Prostate gland (tissue), 2 donors: ENCODE measurements around the gene RABEPK. TPM values are rescaled to one million over a fixed set of nuclear protein-coding genes. Genes with fewer than 3 reads are reported as not detected.

ENCODE experiments used
- DNase-seq: peaks from one replicate; pipeline ENCODE4 v3.0.0-alpha.2; 2019; ENCODE audit warnings: low spot score
- H3K27ac ChIP-seq, 2 donors: fragments of 200-600 bp; sonication (generic); 2 replicates each; pipeline ENCODE4 v1.5.1; 2017 to 2019
- H3K27me3 ChIP-seq: fragments of 200-600 bp; sonication (generic); replicated peaks from 2 replicates; pipeline ENCODE4 v1.5.1; 2019; ENCODE audit not compliant: insufficient read depth
- H3K36me3 ChIP-seq, 2 donors: fragments of 200-600 bp; sonication (generic); 1 replicate in 1 of 2; 2 replicates in 1 of 2; pipeline versions ENCODE4 v1.5.1 to v1.8.1; 2017 to 2019
- H3K4me1 ChIP-seq: fragments of 200-600 bp; sonication (generic); replicated peaks from 2 replicates; pipeline ENCODE4 v1.5.1; 2019
- H3K4me3 ChIP-seq, 2 donors: fragments of 200-600 bp; sonication (generic); 2 replicates each; pipeline ENCODE4 v1.5.1; 2017 to 2019
- H3K9me3 ChIP-seq: fragments of 200-600 bp; sonication (generic); 2 replicates; pipeline ENCODE4 v1.5.1; 2017
- CTCF ChIP-seq, 4 experiments: fragments of 200-600 bp in 2 of 4; fragments of 450-650 bp in 2 of 4; sonication (generic) in 2 of 4; IDR thresholded peaks; 1 replicate in 3 of 4; 2 replicates in 1 of 4; pipeline ENCODE4 v1.5.1; 2016 to 2019; ENCODE audit warnings: antibody characterized with exemption in 4 of 4, mild to moderate bottlenecking in 2 of 4, moderate library complexity in 2 of 4
- POLR2A ChIP-seq: fragments of 450-650 bp; IDR thresholded peaks from one replicate; pipeline ENCODE4 v1.6.1; 2016; ENCODE audit warnings: antibody characterized with exemption, mild to moderate bottlenecking
- POLR2AphosphoS5 ChIP-seq: sonication (generic); formaldehyde crosslinking; IDR thresholded peaks from one replicate; pipeline ENCODE4 v1.6.1; 2017; ENCODE audit warnings: antibody characterized with exemption
- WGBS: methylation state at CpG from one replicate; pipeline ENCODE4 v1.1.5; 2018; 5-methylcytosine and 5-hydroxymethylcytosine counted together
- intact Hi-C: fragments of 100-400 bp; cut with DNase I; formaldehyde crosslinking; loops from one replicate; pipeline ENCODE4 v1.14.2; 2022
- total RNA-seq, 2 donors: library from RNA; depleted of rRNA; stranded (reverse); fragments of >200 nt; gene quantifications; one replicate each; pipeline ENCODE4 v1.1.0, GENCODE V29; 2016

The RABEPK gene
- total RNA-seq, 2 donors from 2014 or later = 13.3 to 14.2 TPM

GRCh38 chr9:125238127-125238914 lies 38.0 kb downstream of the RABEPK start:
- intact Hi-C loops = no loop called here
- Histone ChIP-seq H3K27ac (no peak overlapping the region), H3K36me3 (peaks cover 5 to 25% of the 10 kb centered on the region in 2 donors), H3K27me3 (no peaks in the 10 kb centered on the region), H3K9me3 (no peaks in the 10 kb centered on the region), H3K4me1 (peaks cover 4% of the 10 kb centered on the region), H3K4me3 (peak overlapping the region in 1 of 2 donors; percentile 85)
- no peak for DNase-seq
- TF ChIP-seq POLR2AphosphoS5 (no peak), CTCF (IDR thresholded peaks at IDR 0.05) (no peak), POLR2A (no peak)
- 80% methylated on average over 7 of the region's 7 CpGs for WGBS

DNA sequence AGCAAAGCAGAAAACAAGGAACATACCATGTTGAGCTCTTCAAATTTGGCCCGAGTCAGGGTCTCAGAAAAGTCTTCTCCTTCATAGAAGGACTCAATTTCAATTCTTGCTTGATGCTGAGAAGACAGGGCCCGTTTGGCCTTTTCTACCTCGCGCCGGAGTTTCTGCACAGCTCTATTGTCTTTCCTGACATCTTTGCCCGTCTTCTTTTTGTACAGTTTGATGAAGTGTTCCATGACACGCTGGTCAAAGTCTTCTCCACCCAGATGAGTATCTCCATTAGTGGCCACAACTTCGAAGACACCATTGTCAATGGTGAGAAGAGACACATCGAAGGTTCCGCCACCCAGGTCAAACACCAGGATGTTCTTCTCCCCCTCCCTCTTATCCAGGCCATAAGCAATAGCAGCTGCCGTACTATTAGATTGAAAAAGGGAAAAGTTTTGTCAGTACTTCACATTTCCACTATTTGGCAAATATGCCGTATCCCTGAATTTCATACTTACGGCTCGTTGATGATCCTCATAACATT lies 38.6 kb downstream of the RABEPK start:
- H3K4me1 ChIP-seq = peaks cover 4% of the 10 kb centered on the region
- H3K27me3 ChIP-seq = no peaks in the 10 kb centered on the region
- no peaks in the 10 kb centered on the region for H3K9me3 ChIP-seq
- H3K4me3 ChIP-seq = peak overlapping the region; percentile 85 to 93
- no peak for TF ChIP-seq CTCF (IDR thresholded peaks at IDR 0.05)
- TF ChIP-seq POLR2A = no peak
- TF ChIP-seq POLR2AphosphoS5 = no peak
- intact Hi-C loops = no loop called here
- H3K36me3 ChIP-seq = peaks cover 5 to 25% of the 10 kb centered on the region in 2 donors
- no peak for DNase-seq
- WGBS = 90% methylated on average over 14 of the region's 14 CpGs
- H3K27ac ChIP-seq = no peak overlapping the region

DNA sequence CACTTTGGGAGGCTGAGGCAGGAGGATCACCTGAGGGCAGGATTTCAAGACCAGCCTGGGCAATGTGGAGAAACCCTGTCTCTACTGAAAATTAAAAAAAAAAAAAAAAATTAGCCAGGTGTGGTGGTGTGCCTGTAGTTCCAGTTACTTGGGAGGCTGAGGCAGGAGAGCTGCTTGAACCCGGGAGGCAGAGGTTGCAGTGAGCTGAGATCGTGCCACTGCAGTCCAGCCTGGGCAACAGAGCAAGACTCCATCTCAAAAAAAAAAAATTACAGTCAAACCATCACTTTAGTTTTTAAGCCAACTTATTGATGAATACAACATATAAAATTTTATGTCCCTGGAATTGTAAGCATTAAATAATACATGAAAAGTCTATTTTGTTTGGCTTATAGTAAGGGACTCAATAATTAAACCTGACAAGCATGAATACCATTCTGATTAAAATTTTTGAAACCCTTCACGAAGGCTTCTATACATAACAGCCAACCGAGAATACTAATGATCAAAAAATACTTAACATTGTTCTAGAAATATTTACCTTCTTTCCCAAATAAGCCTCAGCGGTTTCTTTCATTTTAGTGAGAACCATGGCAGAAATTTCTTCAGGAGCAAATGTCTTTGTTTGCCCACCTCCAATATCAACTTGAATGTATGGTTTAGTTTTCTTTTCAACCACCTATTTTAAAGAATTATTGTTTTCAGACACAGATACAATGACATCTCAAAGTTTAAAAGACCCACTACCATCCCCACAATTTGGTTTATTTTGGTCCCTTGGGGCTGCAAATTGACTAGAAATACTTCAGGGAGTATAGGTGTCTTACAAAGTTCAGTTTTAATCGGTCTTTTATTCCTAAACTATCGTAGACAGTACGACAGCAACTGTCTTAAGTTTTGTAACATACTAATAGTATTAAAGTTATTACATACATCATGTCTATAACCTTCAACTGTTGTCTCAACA lies 39.6 kb downstream of the RABEPK start:
- intact Hi-C loops = loop anchor here (10.0 kb wide), 1 partner anchor 105 kb away; no protein-coding TSS in a partner anchor
- no peaks in the 10 kb centered on the region for H3K27me3 ChIP-seq
- TF ChIP-seq POLR2A = no peak
- TF ChIP-seq POLR2AphosphoS5 = no peak
- no peak for TF ChIP-seq CTCF (IDR thresholded peaks at IDR 0.05)
- no peak for DNase-seq
- H3K36me3 ChIP-seq = peaks cover 5 to 25% of the 10 kb centered on the region in 2 donors
- no peaks in the 10 kb centered on the region for H3K9me3 ChIP-seq
- H3K4me3 ChIP-seq = peak overlapping the region; percentile 85 to 93
- peaks cover 4% of the 10 kb centered on the region for H3K4me1 ChIP-seq
- peak overlapping the region; percentile 80 to 88 for H3K27ac ChIP-seq
- 17% methylated on average over 8 of the region's 8 CpGs for WGBS

DNA sequence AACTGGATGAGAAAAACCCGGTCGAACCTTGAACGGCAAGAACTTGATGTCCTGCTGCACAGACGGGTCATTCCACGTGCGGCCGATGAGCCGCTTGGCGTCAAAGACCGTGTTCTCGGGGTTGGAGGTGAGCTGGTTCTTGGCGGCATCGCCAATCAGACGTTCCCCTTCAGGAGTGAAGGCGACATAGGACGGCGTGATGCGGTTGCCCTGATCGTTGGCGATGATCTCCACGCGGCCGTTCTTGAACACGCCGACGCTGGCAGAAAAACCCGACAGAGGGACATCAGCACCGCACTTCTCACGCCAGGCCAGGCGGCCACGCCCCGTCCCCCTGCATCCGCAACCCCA lies 40.3 kb downstream of the RABEPK start:
- H3K36me3 ChIP-seq = peaks cover 5 to 22% of the 10 kb centered on the region in 2 donors
- H3K27me3 ChIP-seq = no peaks in the 10 kb centered on the region
- no peak for TF ChIP-seq POLR2A
- no peak for TF ChIP-seq POLR2AphosphoS5
- TF ChIP-seq CTCF (IDR thresholded peaks at IDR 0.05) = no peak
- H3K4me1 ChIP-seq = peaks cover 4% of the 10 kb centered on the region
- peak overlapping the region; percentile 80 to 88 for H3K27ac ChIP-seq
- DNase-seq = no peak
- under 1% methylated on average over 33 of the region's 33 CpGs for whole genome bisulfite sequencing
- H3K4me3 ChIP-seq = peak overlapping the region; percentile 85 to 93
- H3K9me3 ChIP-seq = no peaks in the 10 kb centered on the region
- intact Hi-C loops = loop anchor here (10.0 kb wide), 1 partner anchor 104 kb away; no protein-coding TSS in a partner anchor
